Epidermal melanocyte (primary cell): ENCODE data around the gene TOMM20L.
"Not testable (repeated sequence)": the region's sequence is repeated elsewhere in the genome, so short reads cannot be mapped to it uniquely, and the experiment has no call there.

Experiments
- DNase-seq: peaks from one replicate; pipeline ENCODE4 v3.0.0; 2011; ENCODE audit warnings: low spot score; ENCODE audit not compliant: insufficient read length

The TOMM20L gene

GRCh38 chr14:58395812-58396788 lies at the start of gene TOMM20L:
Gene TOMM20L, plus strand, starts transcription at chr14:58395930. Its CDS starts 28 bp downstream, at chr14:58395958.
- DNase-seq, result peak; percentile 76

GRCh38 chr14:58353516-58354299 lies 42.0 kb upstream of the TOMM20L start:
- no peak for DNase-seq

- no peak for DNase-seq
These were observed 40.9 kb upstream of the TOMM20L start for GRCh38 chr14:58354808-58355207.

DNA sequence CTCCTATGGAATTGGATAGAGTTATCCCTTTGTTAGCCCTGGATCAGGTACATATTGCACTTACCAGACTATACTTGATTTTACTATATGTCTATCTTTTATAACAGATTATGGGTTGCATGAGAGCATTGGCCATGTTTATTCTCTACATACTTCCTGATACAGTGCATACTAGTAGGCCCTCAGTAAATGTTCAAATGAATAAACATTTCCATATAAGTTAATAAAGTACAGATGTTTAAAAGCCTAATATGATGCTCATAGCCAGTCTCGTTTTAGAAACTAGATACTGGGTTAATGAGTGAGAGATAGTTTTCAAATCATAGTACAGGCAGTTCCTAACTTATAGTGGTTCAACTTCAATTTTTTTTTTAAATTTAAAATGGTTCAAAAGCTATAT lies 39.5 kb upstream of the TOMM20L start:
- DNase-seq, result no peak

DNA sequence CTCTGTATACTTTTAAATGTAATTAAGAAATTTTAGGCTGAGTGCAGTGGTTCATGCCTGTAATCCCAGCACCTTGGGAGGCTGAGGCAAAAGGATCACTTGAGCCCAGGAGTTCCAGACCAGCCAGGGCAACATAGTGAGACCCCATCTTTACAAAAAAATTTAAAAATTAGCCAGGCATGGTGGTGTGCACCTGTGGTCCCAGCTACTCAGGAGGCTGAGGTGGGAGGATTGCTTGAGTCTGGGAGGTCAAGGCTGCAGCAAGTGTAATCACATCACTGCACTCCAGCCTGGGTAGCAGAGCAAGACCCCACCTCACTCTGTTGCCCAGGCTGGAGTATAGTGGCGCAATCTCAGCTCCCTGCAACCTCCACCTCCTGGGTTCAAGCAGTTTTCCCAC lies 33.5 kb upstream of the TOMM20L start:
- DNase-seq, result not testable (repeated sequence)

DNA sequence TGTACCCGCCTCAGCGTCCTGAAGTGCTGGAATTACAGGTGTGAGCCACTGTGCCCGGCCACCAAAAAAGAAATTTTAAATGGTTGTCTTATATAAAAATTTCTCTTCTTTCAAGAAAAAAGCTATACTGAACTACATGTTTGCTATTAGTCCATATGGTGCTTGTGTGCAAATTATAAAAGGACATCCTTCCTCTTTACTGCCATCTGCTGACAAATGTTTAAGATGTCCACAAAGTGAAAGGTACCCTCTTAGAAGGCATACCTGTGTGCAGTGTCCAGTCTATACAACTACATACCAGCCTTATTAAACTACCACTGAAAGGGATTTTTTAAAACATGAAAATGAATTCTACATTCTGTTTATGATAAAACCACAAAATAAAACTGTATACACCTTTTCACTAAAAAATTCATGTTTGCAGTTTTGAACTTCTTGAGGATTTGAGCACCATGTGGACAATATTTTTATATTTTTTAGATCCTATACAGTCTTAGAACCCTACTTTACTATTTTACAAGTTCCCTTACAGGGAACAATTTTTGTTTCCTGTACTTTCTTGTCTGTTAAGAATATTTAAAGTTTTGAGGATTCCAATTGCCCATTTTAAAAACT lies 32.8 kb upstream of the TOMM20L start:
- DNase-seq, result no peak

DNA sequence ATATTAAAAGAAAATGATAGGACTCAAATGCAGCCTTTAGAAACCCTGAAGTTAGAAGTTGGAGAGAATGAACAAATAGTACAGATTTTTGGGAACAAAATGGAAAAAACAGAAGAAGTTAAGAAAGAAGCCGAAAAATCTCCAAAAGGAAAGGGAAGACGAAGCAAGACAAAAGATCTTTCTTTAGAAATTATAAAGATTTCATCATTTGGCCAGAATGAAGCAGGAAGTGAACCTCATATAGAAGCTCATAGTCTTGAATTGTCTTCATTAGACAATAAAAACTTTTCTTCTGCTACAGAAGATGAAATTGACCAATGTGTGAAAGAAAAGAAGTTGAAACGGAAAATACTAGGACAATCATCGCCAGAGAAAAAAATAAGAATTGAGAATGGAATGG lies 31.4 kb upstream of the TOMM20L start:
- no peak for DNase-seq

DNA sequence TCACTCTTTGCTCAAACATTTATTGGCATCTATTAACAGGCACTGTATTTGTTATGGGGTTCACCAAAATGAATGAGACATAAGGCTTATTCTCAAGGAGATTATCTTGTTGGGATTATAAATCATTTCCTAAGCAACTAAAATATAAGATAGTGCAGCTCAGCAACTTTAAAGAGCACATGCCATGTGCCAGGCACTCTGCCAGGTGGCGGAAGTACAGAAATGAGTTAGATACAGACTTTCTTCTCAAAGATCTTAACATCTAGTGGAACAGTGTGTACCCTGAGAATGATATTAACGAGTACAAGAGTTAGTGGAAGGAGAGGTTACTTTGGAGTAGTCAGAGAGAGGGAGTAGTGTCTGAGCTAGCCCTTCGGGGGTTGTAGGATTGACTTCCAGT lies 28.4 kb upstream of the TOMM20L start:
- DNase-seq, result no peak

GRCh38 chr14:58368956-58369355 lies 26.8 kb upstream of the TOMM20L start:
- DNase-seq, result no peak

DNA sequence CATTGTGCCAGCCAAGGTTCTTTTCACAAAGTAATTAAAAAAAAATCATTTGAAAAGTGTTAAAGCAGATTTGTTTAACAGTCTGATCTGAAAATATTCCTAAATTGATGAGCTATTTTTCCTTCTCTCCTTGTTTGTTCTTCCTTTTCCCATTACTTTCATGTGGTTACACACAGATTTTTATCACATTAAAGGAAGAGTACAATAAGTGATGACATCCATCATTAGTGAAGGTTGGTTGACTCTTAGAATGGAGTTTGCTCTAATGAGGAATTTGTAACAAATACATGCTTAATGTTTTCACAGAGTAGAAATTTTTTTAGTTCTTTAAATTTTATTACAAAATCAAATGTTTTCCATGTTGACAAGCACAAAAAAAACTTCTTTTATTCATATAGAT lies 18.9 kb upstream of the TOMM20L start:
- DNase-seq, result no peak

DNA sequence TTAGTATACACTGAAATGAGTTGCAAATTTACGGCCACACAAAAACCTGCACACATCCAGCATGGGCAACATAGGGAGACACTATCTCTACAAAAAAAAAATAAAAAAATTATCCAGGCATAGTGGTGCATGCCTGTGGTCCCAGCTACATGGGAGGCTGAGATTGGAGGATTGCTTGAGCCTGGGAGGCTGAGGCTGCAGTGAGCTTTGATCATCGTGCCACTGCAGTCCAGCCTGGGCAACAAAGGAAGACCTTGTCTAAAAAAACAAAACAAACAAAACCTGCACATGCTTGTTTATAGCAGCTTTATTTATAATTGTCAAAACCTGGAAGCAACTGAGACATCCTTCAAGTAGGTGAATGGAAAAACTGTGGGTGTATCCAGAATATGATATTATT lies 4.9 kb upstream of the TOMM20L start:
- DNase-seq, result no peak

- DNase-seq, result no peak
These were observed 243 bp upstream of the TOMM20L start for GRCh38 chr14:58395562-58395811.

GRCh38 chr14:58397156-58397555 lies 1.4 kb downstream of the TOMM20L start:
- DNase-seq, result no peak

- no peak for DNase-seq
These were observed 2.8 kb downstream of the TOMM20L start for GRCh38 chr14:58398495-58398894.

- no peak for DNase-seq
These were observed 3.2 kb downstream of the TOMM20L start for GRCh38 chr14:58398895-58399294.

DNA sequence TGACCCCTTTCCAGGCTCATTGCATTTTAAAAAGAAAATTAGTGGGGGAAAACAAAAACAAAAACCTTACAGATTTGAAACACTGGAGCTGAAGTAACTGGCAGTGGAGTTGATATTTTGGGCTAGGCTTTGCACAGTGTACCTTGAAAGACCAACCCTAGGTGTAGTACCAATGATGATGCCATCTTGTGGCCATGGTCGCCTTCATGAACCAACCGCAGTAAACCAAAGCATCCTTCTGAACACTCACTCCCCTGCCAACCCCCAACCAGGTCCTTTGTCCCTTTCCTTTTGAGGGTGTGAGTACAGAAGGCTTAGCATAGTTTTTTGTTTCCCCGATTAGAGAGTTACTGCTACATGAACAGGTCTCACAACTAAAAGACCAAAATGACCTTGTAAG lies 5.9 kb downstream of the TOMM20L start:
- DNase-seq, result no peak

- no peak for DNase-seq
These were observed 13.0 kb downstream of the TOMM20L start for GRCh38 chr14:58408681-58409215.

- DNase-seq, result no peak
These were observed 19.1 kb downstream of the TOMM20L start for GRCh38 chr14:58414845-58415244.

DNA sequence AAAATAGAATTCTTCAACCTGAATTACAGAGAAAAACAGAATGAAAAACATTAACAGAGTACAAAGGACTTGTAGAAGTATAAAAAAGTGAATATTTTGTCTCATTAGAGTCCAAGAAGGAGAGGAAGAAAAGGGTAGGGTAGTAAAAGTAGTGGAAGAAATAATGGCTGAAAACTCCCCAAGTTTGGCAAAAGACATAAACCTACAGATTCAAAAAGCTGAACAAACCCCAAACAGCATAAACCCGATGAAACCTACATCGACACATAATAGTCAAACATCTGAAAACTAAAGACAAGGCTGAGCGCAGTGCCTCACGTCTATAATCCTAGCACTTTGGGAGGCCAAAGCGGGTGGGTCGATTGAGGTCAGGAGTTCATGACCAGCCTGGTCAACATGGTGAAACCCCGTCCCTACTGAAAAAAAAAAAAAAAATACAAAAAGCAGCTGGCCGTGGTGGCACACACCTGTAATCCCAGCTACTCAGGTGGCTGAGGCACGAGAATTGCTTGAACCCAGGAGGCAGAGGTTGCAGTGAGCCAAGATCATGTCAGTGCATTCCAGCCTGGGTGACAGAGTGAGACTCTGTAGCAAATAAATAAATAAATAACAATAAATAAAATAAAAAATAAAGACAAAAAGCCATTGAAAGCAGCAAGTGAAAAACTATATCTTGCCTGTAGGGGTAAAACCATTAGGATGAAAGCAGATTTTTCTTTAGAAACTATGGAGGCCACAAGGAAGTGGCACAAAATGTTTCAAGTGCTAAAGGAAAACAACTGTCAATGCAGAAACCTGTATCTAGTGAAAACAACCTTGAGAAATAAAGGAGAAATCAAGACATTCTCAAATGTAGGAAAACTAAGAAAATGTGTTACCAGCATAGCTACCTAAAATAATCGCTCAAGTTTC lies 20.2 kb downstream of the TOMM20L start:
- DNase-seq, result no peak

DNA sequence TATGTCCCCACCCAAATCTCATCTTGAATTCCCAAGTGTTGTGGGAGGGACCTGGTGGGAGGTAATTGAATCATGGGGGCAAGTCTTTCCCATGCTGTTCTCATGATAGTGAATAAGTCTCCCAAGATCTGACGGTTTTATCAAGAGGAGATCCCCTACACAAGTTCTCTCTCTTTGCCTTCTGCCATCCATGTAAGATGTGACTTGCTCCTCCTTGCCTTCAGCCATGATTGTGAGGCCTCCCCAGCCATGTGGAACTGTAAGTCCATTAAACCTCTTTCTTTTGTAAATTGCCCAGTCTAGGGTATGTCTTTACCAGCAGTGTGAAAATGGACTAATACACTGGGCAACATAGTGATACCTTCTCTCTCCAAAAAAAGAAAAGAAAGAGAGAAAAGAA lies 21.2 kb downstream of the TOMM20L start:
- DNase-seq, result not testable (repeated sequence)
